Measurements from ENCODE around the gene ADAM12.
"Not testable (repeated sequence)": the region's sequence is repeated elsewhere in the genome, so short reads cannot be mapped to it uniquely, and the experiment has no call there.

GRCh38 chr10:126343496-126343895, 44.8 kb downstream of the ADAM12 start:
- TF ChIP-seq MAX (IDR thresholded peaks at IDR 0.05; ENCODE audit: low read depth); CTCF (IDR thresholded peaks at IDR 0.05); TAF1 (IDR thresholded peaks at IDR 0.05; ENCODE audit: borderline replicate concordance, low read depth, low read length); REST (IDR thresholded peaks at IDR 0.05; ENCODE audit: low read depth, low read length); USF1 (IDR thresholded peaks at IDR 0.05; ENCODE audit: borderline replicate concordance, low read depth); GABPA (IDR thresholded peaks at IDR 0.05; ENCODE audit: low read depth); USF2 (IDR thresholded peaks at IDR 0.05; ENCODE audit: borderline replicate concordance, low read depth, low read length): not testable (repeated sequence)

Data from SK-N-SH (cell line).